Endothelial cell (in vitro differentiated cells): ENCODE results near the gene WFDC13. TPM values are rescaled to one million over a fixed set of nuclear protein-coding genes. Genes with fewer than 3 reads are reported as not detected.
"Not testable (repeated sequence)": the region's sequence is repeated elsewhere in the genome, so short reads cannot be mapped to it uniquely, and the experiment has no call there.

Source experiments
- DNase-seq: peaks from one replicate; pipeline ENCODE4 v3.0.0; 2021; ENCODE audit warnings: low spot score
- H3K27ac Mint-ChIP-seq: one replicate; pipeline ENCODE4 v1.8.0; 2021; ENCODE audit warnings: mixed read lengths, inconsistent platforms; ENCODE audit not compliant: unreplicated experiment
- H3K27me3 Mint-ChIP-seq: one replicate; pipeline ENCODE4 v1.8.0; 2021; ENCODE audit warnings: mild to moderate bottlenecking, moderate library complexity, mixed read lengths, inconsistent platforms; ENCODE audit not compliant: unreplicated experiment
- H3K36me3 Mint-ChIP-seq: one replicate; pipeline ENCODE4 v1.8.0; 2021; ENCODE audit warnings: mild to moderate bottlenecking, low read depth, mixed read lengths, inconsistent platforms; ENCODE audit not compliant: unreplicated experiment
- H3K4me1 Mint-ChIP-seq: one replicate; pipeline ENCODE4 v1.8.0; 2021; ENCODE audit warnings: mild to moderate bottlenecking, mixed read lengths, inconsistent platforms; ENCODE audit not compliant: unreplicated experiment
- H3K4me3 Mint-ChIP-seq: one replicate; pipeline ENCODE4 v1.8.0; 2021; ENCODE audit warnings: mild to moderate bottlenecking, mixed read lengths, inconsistent platforms; ENCODE audit not compliant: unreplicated experiment
- H3K9me3 Mint-ChIP-seq: one replicate; pipeline ENCODE4 v1.8.0; 2021; ENCODE audit warnings: mixed read lengths, inconsistent platforms; ENCODE audit not compliant: unreplicated experiment
- CTCF ChIP-seq: fragments of 200-600 bp; sonication (generic); IDR thresholded peaks from one replicate; pipeline ENCODE4 v1.5.0; 2021; ENCODE audit warnings: antibody characterized with exemption; ENCODE audit not compliant: unreplicated experiment
- long read RNA-seq: library from polyadenylated mRNA; unstranded; transcript quantifications from one replicate; pipeline ENCODE4 v2.0.0, GENCODE V29; 2020; ENCODE audit not compliant: unreplicated experiment
- total RNA-seq: library from RNA; stranded (reverse); fragmentation: NEBNext Ultra II Directional; extraction: Animal tissue kit (Norgen Biotek cat#: 25700); gene quantifications from one replicate; pipeline ENCODE4 v1.2.1, GENCODE V29; 2021; ENCODE audit not compliant: unreplicated experiment

WFDC13 gene
- total RNA-seq: not detected
- long read RNA-seq: 0 reads

DNA sequence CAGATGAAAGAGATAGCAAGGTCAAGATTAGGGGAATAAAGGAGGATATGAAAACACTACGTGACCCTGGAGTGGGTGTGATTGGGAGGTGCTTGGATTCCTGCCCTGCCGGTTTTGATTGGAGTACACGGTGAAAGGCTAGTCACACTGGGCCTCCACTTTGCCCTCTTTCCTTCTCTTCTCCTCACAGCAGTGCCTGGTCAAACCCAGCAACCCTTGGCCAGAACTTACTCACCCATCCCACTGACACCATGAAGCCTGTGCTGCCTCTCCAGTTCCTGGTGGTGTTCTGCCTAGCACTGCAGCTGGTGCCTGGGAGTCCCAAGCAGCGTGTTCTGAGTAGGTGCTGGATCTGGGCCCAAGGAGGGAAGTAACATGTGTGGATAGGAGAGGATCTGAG is at the start of gene WFDC13:
Gene WFDC13 (plus strand): TSS at position 166 of the 400 bp plus-strand sequence. CDS start 86 bp downstream, at position 252.
- Mint-ChIP-seq H3K27me3 (no peaks in the 10 kb centered on the region), H3K36me3 (no peaks in the 10 kb centered on the region)

DNA sequence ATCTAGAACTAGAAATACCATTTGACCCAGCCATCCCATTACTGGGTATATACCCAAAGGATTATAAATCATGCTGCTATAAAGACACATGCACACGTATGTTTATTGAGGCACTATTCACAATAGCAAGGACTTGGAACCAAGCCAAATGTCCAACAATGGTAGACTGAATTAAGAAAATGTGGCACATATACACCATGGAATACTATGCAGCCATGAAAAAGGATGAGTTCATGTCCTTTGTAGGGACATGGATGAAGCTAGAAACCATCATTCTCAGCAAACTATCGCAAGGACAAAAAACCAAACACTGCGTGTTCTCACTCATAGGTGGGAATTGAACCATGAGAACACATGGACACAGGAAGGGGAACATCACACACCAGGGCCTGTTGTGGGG is 44.8 kb upstream of the WFDC13 start:
- not testable (repeated sequence) for H3K9me3 Mint-ChIP-seq, H3K36me3 Mint-ChIP-seq, H3K27ac Mint-ChIP-seq, H3K27me3 Mint-ChIP-seq, H3K4me3 Mint-ChIP-seq, DNase-seq
- peaks cover 18% of the 10 kb centered on the region for H3K4me1 Mint-ChIP-seq

More for the DNA sequence above, at the start of gene WFDC13:
- no peak for TF ChIP-seq CTCF
- no peak within 1 kb of the TSS for H3K27ac Mint-ChIP-seq
- no peak for DNase-seq
- no peaks in the 10 kb centered on the region for H3K9me3 Mint-ChIP-seq
- no peak within 1 kb of the TSS for H3K4me3 Mint-ChIP-seq
- H3K4me1 Mint-ChIP-seq: no peaks in the 10 kb centered on the region

- no peak for DNase-seq
- Mint-ChIP-seq H3K36me3 (peaks cover 3% of the 10 kb centered on the region), H3K4me3 (no peak within 1 kb of the TSS), H3K27ac (no peak within 1 kb of the TSS), H3K4me1 (no peaks in the 10 kb centered on the region), H3K27me3 (no peaks in the 10 kb centered on the region), H3K9me3 (no peaks in the 10 kb centered on the region)
- TF ChIP-seq CTCF: no peak
These were observed 31.7 kb upstream of the WFDC13 start, which contains the start of gene WFDC11 for GRCh38 chr20:45670139-45670538. Gene WFDC11 (minus strand): TSS chr20:45670239. CDS start chr20:45650600, 19,639 bp downstream.

DNA sequence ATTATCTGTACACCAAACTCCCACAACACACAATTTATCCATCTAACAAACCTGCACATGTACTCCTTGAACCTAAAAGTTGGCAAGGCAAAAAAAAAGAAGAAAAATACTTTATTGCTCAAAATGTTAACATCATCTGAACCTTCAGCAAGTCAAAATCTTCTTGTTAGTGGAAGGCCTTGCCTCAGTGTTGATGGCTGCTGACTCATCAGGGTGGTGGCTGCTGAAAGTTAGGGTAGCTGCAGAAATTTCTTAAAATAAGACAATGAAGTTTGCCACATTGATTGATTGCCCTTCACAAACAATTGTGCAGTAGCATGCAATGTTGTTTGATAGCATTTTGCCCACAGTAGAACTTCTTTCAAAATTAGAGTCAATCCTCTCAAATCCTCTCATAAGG is 29.1 kb upstream of the WFDC13 start:
- Mint-ChIP-seq H3K4me3 (no peak overlapping the region), H3K9me3 (no peaks in the 10 kb centered on the region), H3K27ac (no peak overlapping the region), H3K4me1 (no peaks in the 10 kb centered on the region), H3K27me3 (no peaks in the 10 kb centered on the region), H3K36me3 (no peaks in the 10 kb centered on the region)
- TF ChIP-seq CTCF: no peak
- no peak for DNase-seq

GRCh38 chr20:45679650-45680049 is 22.2 kb upstream of the WFDC13 start:
- H3K27me3 Mint-ChIP-seq: peaks cover 4% of the 10 kb centered on the region
- no peak for DNase-seq
- no peaks in the 10 kb centered on the region for H3K4me1 Mint-ChIP-seq
- TF ChIP-seq CTCF: no peak
- no peaks in the 10 kb centered on the region for H3K36me3 Mint-ChIP-seq
- no peaks in the 10 kb centered on the region for H3K9me3 Mint-ChIP-seq
- H3K4me3 Mint-ChIP-seq: no peak overlapping the region
- H3K27ac Mint-ChIP-seq: no peak overlapping the region
